Stimulated activated CD4-positive, alpha-beta T cell treated with anti-CD3 and anti-CD28 coated beads, Interleukin-1b, Interleukin-23, amount 100 ng/mL, for 1 hour (primary cell): Measurements from ENCODE around the gene AGPAT2.

Experiments used
- DNase-seq, 2 donors: peaks; one replicate each; pipeline ENCODE4 v3.0.0-alpha.2; 2020; ENCODE audit warnings: low read depth in 2 of 2

AGPAT2 gene

DNA sequence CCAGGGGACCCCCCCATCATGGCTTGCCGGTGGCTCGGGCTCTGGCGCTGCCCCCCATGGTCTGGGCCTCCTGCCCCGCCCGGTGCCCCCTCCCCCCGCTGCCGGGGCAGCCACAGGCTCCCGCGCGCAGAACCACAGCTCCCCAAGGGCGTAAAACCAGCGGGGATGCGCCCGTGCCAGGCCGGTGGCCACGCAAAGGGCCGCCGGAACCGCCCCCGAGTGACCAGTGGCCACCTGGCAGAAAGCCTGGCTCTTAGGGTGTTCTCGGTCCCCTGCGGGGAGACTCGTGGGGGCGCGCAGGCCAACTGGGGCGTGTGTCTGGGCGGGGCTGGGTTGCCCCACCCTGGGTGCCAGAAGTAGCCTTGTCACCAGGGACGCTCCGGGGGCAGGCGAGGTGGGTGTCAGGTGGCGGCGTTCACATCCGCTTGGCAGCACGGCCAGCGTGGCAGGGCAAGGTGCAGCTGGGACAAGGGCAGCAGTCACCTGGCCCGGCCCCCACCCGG lies 515 bp upstream of the AGPAT2 start:
- no peak for DNase-seq

DNA sequence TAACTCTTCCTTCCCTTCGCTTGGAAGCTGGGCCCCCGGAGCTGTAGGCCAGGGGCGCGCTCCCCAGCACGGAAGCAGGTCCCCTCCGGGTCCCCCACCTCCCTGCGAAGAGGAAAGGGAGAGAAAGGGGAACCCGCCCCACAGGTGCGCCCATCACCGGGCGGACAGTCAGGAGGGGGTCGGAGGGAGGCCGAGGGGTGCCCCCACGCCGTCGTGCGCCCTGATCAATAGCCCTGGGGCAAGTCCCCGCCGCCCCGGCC lies 793 bp downstream of the AGPAT2 start:
- DNase-seq, result no peak

DNA sequence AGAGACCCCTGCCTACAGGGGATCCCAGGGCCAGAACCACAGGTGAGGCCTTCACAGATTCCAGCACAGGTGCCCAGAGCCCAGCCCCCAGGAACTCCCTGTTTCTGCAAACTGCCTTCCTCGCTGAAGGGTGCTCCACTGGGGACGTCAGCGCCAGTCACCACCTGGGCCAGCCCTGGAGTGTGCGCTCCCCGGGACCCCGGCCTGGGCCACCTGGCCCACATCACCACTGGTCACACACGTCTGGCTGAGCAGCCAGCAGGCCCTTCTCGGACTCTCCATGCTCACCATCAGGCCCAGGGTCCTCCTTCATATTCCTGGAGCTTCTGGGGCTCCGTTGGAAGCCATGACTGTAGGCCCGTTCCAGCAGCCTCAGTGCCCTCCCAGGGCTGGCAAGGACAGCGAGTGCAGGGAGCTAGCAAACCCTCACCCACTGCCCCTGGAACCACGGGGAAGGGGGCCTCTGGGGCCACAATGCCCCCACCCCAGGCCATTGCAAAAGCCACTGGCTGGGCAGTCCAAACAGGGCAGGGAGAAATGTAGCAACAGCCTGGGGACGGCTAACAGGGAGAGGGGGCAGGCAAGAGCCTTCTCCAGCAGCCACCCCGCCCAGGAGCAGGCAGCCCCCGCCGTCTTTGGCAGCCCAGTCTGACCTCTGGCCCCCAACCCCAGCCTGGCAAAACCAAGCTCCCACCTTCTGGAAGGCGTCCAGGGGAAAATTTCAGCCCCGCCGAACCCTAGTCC lies 1.3 kb downstream of the AGPAT2 start:
- DNase-seq, result no peak

DNA sequence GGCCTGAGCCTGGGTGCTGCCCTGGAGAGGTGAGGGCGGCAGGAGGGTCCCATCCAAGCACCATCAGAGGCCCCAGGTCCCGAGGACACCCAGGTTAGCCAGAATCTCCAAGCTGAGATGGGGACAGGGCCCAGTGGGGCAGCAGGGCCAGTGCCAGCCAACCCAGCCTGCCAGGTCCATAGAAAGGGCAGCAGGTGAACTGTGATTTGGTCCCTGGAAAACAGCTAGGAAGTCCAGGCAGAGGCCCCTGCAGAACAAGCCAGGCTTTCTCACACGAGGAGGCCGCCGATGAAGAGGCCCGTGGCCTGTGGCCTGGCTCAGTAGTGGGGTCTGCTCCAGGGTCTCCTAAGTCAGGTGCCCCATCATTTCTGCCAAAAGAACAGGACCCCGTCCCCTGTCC lies 2.0 kb downstream of the AGPAT2 start:
- no peak for DNase-seq

DNA sequence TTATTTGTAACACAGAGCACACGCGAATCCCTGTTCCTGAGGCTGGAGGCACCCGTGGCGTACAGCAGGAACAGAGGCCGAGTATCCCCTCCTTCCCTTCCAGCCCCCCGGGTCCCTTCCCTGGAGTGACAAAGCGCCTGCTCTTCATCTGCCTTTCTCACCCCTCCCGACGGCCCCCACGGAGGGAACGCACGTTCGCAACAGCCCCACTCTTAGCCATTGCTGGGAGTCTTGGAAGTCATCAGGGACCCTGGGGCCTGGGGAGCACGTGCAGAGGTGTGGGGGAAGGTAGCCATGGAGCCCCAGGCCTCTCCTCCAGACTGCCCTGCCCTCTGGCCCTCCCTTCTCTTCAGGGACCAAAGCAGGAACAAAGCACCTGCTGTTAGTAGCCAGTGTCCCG lies 2.5 kb downstream of the AGPAT2 start:
- DNase-seq, result no peak

DNA sequence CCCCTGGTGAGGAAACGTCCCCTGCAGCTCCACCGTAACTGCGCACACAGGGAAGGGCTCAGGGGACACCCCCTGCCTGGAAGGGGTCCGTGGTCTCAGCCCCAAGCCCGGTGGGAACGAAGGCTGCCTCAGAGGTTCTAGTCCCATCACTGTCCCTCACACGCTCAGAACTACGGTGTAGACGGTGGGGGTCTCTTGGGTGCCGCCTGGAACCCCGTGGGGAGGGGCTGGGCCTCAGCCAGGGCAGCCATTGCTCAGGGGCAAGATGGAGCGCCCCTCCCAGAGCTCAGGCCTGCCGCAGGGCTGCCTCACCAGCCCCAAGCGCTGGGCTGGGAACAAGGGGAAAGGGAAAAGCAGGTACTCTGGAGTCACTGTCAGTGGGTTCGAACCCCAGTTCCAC lies 2.9 kb downstream of the AGPAT2 start:
- DNase-seq, result no peak

DNA sequence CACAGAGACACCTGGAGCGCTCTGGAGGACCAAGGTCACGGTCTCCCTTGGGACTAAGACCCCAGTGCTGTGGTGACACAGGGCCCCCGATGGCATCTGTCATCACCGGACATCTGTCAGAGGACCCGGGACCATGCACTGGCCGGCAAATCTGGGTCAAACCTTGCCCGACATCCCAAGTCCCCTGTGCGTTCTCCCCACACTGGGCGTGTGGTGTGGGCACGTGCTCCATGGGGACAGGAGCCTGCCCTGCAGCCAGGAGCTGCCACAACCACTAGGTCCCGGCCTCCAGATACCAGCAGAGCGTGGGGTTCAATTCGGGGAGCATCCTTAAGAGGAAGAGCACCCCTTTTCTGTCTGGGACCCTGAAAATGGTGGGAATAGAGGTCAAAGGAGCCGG lies 3.5 kb downstream of the AGPAT2 start:
- DNase-seq, result no peak

DNA sequence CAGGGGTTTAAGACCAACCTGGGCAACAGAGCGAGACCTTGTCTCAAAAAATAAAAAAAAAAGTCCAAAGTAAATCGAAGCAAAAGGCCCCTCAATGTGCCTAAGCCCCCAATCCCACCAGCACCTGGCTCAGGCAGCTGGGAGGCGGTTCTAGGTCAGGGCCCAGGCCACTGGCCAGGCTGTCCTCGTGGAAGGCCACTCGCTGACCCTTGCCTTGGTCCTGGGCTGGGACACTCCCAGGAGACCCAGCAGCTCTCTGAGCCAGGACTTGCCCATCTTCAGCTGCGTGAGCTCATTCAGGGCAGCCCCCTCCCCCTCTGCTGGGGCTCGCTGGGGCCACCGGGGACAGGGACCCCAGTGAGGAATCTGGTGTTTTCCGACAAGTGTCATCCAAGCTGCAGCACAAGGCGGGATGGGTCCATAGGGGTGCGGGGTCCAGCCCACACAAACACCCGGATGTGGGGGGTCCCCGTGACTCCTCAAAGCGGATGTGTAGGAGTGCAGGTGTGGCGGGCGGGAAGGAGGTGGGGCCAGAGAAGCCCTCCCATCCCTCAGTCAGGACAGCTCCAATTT lies 4.0 kb downstream of the AGPAT2 start:
- DNase-seq, result no peak

DNA sequence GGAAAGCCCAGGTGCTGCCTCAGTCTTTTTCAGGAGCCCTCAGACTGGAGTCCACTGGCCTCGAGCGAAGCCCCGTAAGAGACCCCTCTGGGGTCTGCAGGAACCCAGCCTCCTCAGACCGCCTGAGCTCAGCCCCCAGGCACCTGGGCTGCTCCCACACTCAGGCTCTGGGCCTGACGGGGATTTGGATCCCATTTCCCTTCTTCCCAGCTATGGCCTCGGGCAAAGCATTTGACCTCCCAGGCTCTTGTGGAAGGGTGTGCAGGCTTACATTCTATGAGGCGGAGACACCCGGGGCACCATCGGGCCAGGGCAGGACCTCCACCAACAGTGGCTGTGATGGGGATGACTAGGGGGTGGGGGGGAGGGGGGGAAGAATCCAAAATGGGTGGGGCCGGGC lies 4.5 kb downstream of the AGPAT2 start:
- no peak for DNase-seq

DNA sequence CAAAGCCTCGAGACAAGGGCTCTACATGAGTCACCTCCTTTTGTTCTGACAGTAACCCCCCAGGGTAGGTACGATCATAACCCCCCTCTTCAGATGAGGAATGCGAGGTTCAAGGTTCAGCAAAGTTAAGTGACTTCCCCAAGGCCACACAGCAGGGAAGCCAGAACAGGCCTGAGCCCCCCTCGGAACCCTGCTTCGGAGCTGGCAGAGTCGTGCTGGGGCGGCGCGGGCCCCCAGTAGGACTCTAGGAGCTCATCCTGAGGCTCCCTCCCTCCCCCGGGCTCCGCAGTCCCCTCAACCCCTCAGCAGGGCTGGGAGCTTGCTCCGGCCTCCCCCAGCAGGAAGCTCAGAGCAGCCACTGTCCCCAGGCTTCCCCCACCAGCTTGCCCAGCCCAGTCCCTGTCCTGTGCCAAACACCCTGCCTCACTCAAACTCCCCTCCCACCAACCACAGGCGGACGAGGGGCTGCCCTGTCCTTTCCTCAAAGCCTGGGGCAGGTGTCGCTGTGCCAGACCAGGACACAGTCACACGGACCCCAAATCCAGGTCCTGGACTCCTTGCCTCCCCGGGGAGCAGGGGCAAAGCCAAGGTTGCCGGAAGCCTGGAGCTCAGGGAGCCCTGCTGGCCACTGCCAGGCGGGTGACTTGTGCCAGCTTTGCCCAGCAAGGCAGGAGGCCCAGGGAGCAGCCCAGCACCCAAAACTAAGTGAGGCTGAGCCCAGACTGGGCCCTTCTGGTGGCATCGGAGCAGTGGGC lies 5.1 kb downstream of the AGPAT2 start:
- DNase-seq, result no peak

DNA sequence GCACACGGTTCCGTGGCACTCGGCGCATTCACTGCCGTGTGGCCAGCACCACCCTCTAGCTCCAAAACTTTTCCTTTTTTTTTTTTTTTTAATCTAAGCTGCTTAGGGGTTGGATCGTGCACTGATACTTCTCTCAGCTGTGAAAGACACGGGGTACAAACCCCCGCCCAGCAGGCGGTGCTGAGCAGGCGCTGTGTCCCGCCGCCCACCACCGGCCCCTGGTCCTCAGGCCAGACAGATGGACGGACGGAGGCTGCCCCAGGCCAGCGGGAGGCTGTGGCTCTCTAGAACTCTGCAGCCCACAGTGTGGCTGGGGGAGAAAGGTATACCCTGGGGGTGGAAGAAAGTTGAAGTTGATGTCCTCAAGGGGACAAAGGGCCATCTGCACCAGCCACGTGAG lies 6.2 kb downstream of the AGPAT2 start:
- no peak for DNase-seq

DNA sequence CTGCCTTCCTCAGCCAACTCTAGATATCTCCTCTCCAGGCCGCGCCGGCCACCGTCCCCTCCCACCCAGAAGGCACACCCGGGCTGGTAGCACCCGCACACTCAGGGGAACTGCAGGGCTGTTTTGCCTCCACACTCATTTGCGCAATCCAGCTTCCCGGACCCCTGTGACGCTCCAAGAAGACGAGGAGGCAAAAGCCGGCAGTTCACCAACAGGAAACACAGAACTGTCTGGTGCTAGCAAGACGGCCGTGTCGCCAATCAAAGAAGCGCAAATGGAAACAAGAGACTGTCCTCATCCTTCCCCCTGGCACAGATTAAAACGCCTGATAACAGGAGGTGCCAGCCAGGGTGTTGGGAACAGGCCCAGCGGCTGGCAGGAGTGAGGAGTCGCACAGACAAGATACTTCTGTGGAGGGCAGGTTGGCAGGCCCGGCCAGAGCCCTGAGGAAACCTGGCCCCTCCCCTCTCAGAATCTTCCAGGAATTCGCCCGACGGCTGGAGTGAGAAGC lies 7.8 kb downstream of the AGPAT2 start:
- DNase-seq, result no peak

DNA sequence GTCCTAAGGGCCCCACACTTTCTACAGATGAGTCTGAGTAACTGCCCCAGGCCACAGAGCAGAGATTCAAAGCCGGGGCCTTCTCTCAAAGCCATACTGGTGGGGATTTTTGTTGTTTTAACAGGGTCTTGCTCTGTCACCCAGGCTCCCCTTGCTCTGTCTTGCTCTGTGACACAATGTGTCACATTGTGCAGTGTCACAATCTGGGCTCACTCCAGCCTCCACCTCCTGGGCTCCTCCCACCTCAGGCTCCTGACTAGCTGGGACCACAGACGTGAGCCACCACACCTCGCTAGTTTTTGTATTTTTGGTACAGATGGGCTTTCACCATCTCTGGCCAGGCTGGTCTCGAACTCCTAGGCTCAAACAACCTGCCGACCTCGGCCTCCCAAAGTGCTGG lies 8.6 kb downstream of the AGPAT2 start:
- DNase-seq, result no peak

DNA sequence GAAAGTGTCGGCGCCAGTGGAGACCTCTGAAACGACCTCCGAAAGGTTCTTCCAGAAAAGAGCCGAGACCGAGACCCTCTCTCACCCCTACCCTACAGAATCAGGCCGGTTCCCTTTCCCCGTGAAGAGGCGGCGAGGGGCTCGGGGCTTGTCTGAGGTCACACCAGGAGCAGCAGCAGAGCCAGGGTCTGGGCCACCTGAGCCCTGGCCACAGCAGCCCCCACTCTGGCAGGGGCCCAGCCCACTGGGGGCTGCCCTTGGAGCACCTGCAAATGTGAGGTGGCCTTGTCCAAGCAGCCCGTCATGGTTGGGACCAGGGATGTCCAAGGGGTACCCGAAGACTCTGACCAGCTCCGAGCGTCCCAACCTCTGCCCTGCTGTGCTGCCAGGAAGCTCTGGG lies 9.2 kb downstream of the AGPAT2 start:
- no peak for DNase-seq

DNA sequence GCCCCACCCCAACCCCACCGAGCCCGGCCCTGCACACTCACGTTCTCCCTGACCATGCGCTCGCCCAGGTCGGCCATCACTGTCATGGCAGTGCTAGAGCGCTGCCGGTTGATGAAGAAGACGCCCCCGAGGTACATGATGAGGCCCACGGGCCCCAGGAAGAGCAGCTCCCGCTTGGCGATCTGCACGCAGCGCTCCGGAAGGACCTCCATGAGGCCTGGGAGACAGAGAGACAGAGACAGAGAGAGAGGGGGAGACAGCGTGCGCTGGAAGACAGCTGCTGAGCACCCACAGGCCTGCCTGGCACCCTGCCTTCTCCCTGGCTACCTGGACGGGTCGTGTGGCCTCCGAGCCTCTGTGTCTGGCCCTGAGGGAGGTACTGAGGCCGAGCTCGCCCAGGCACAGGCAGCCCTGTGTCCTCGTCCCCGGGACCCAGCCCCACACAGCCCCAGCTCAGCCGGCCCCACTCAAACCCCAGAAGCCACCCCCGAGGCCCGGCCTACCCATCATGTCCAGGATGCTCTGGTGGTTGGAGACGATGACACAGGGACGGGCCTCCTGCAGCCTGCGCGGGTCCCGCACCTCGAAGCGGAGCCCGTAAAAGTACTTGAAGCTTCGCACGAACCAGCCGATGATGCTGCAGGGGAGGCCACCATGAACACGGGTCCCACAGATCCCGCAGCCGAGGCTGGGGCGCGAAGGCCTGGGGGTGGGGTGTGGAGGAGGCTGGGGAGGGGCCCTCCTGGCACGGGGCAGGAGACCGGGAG lies 10.2 kb downstream of the AGPAT2 start:
- no peak for DNase-seq

DNA sequence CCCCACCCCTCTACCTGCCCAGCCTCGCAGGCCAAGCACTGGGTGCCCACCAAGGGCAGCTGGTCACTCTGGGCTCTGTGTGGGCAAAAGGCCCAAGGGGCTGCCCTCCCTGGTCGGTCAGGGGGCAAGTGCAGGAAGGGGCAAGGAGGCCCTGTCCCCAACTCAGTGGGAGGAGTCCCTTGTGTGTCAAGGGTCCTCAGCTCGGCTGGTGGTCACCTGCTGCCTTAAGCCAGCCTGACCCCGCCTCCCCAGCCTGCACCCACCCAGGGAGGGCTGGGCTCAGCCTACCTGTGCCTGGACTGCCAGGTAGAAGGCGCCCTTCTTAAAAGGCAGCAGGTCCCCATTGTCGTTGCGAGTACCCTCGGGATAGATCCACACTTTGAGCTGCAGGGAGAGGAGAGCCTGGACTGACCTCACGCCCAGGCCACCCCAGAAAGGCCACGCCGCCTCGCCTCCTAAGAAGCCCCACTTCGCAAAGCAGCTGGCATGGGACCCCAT lies 10.9 kb downstream of the AGPAT2 start:
- DNase-seq, result no peak

DNA sequence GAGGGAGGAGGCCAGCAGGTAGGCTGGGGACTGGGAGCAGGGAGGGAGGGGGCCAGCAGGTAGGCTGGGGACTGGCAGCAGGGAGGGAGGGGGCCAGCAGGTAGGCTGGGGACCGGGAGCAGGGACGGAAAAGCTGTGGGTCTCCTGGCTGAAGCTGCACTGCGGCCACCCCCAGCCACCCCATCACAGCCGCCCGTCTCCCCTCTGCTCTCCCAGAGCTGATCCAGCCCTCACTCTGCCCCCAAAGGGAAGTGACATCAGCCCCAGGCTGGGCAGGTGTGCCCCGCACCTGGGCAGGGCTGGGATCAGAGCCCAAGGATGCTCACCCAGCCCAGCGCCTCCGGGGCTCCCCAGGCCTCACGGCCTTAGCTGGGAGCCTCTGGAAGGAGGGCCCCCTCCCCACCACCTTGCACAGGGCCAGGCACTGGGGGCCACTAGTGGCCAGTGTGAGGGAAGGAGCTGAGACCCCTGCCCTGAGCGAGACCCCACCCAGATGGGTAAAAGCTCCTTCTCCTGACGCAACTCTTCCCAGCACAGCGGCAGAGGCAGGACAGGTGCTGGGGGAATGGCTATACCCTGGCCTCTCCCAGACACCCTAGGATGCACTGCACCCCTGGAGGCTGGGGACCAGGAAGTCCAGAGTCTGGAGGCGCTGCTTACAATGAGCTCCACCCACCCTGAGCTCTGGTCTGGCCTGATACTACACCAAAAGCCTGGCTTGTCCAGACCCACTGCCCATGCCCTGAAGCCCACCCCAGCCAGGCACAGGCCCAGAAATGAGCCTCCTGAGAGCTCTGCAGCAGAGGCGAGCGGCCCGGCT lies 11.6 kb downstream of the AGPAT2 start:
- DNase-seq, result no peak

DNA sequence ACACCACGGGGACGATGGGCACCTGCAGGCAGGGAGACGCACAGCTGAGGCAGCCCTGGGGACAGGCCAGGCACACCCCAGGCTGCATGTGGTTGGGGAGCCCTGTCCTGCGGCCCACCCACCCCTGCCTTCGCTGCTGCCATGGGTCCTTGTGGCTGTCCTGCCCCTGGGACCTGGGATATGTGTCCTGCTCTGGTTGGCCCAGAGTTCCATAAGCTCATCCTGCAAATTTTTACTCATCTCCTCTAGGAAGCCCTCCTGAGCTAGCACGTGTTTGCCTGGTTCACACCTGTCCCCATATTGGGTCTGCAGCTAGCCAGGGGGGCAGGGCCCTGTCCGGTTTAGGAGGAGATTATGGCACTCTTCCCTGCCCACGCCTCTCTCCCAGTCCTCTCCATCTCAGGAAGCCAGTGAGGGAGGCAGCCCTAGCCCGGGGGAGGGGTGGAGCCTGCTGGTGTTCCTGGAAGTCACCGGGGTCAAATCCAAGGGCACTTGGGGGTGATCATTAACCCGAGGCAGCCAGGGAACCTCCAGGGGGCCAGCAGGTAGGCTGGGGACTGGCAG lies 12.4 kb downstream of the AGPAT2 start:
- DNase-seq, result no peak

DNA sequence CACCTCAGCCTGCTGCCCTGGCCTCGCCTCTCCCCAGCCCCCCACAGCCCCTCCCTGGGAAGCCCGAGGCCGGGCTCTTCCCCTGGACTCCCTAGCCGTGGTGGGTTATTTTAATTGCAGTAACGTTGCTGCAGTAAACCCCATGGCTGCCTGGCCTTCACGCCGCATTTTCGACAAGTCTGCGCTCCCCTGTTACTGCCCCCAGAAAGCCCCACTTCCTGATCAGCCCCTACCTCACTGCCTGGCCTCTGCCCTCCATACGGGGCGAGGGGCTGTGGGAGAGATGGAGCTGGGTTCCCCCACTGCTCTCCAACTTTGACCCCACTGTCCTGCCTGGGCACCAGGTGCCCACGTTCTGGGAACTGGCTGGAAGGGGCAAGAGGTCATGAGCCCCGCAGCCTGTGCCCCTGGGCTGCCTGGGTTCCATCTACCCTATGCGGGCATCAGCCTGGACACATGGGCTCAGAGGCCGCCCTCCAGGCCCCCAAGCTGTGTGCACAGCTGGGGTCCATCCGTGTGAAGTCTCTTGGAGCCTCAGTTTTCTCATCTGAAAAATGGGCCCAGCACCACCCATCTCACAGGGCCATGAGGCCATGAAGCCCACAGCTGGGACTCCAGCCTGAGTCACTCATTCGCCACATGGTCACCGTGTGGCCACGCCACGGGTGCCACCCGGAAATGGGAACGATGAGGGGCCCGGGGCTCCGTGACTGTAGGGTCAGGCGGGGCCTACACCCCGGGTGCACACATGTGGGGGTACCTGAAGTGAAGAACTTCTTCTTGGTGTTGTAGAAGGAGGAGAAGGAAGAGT lies 13.1 kb downstream of the AGPAT2 start:
- no peak for DNase-seq
